Ishikawa (cell line): ENCODE data around the gene FGF14.

Experiments
- CEBPB ChIP-seq: IDR thresholded peaks from 2 replicates; pipeline ENCODE4 v1.6.1; 2012
- CREB1 ChIP-seq: IDR thresholded peaks from 2 replicates; pipeline ENCODE4 v1.6.1; 2012; ENCODE audit warnings: low read depth
- EP300 ChIP-seq: IDR thresholded peaks from 2 replicates; pipeline ENCODE4 v1.6.1; 2012; ENCODE audit warnings: borderline replicate concordance
- FOXM1 ChIP-seq: IDR thresholded peaks from 2 replicates; pipeline ENCODE4 v1.6.1; 2012; ENCODE audit warnings: low read depth, borderline replicate concordance
- MAX ChIP-seq: IDR thresholded peaks from 2 replicates; pipeline ENCODE4 v1.6.1; 2012
- RAD21 ChIP-seq: IDR thresholded peaks from 2 replicates; pipeline ENCODE4 v1.6.1; 2012; ENCODE audit warnings: low read depth
- TAF1 ChIP-seq: IDR thresholded peaks from 2 replicates; pipeline ENCODE4 v1.6.1; 2012; ENCODE audit warnings: low read depth, mild to moderate bottlenecking
- ZBTB7A ChIP-seq: IDR thresholded peaks from 2 replicates; pipeline ENCODE4 v1.6.1; 2012; ENCODE audit warnings: low read depth
- TF ChIP-seq, protein P1 (sequence below): IDR thresholded peaks from 2 replicates; pipeline ENCODE4 v1.6.1; 2012; ENCODE audit warnings: low read depth, mild to moderate bottlenecking

GRCh38 chr13:101799196-101799595, 602.7 kb downstream of the FGF14 start:
- TF ChIP-seq EP300 (no peak), CEBPB (no peak), MAX (no peak), CREB1 (no peak), TAF1 (no peak), FOXM1 (no peak), ZBTB7A (no peak), RAD21 (no peak)
- TF ChIP-seq, protein P1, sequence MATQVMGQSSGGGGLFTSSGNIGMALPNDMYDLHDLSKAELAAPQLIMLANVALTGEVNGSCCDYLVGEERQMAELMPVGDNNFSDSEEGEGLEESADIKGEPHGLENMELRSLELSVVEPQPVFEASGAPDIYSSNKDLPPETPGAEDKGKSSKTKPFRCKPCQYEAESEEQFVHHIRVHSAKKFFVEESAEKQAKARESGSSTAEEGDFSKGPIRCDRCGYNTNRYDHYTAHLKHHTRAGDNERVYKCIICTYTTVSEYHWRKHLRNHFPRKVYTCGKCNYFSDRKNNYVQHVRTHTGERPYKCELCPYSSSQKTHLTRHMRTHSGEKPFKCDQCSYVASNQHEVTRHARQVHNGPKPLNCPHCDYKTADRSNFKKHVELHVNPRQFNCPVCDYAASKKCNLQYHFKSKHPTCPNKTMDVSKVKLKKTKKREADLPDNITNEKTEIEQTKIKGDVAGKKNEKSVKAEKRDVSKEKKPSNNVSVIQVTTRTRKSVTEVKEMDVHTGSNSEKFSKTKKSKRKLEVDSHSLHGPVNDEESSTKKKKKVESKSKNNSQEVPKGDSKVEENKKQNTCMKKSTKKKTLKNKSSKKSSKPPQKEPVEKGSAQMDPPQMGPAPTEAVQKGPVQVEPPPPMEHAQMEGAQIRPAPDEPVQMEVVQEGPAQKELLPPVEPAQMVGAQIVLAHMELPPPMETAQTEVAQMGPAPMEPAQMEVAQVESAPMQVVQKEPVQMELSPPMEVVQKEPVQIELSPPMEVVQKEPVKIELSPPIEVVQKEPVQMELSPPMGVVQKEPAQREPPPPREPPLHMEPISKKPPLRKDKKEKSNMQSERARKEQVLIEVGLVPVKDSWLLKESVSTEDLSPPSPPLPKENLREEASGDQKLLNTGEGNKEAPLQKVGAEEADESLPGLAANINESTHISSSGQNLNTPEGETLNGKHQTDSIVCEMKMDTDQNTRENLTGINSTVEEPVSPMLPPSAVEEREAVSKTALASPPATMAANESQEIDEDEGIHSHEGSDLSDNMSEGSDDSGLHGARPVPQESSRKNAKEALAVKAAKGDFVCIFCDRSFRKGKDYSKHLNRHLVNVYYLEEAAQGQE, result no peak
